Prostate gland (tissue), 2 donors: Measurements from ENCODE around the gene NECTIN1. TPM values are rescaled to one million over a fixed set of nuclear protein-coding genes. Genes with fewer than 3 reads are reported as not detected.
A peak's percentile ranks its signal among the peaks of the same experiment; 100 is the strongest.

Experiments
- DNase-seq: peaks from one replicate; pipeline ENCODE4 v3.0.0-alpha.2; 2019; ENCODE audit warnings: low spot score
- H3K27ac ChIP-seq, 2 donors: fragments of 200-600 bp; sonication (generic); 2 replicates each; pipeline ENCODE4 v1.5.1; 2017 to 2019
- H3K27me3 ChIP-seq: fragments of 200-600 bp; sonication (generic); replicated peaks from 2 replicates; pipeline ENCODE4 v1.5.1; 2019; ENCODE audit not compliant: insufficient read depth
- H3K36me3 ChIP-seq, 2 donors: fragments of 200-600 bp; sonication (generic); 1 replicate in 1 of 2; 2 replicates in 1 of 2; pipeline versions ENCODE4 v1.5.1 to v1.8.1; 2017 to 2019
- H3K4me1 ChIP-seq: fragments of 200-600 bp; sonication (generic); replicated peaks from 2 replicates; pipeline ENCODE4 v1.5.1; 2019
- H3K4me3 ChIP-seq, 2 donors: fragments of 200-600 bp; sonication (generic); 2 replicates each; pipeline ENCODE4 v1.5.1; 2017 to 2019
- H3K9me3 ChIP-seq: fragments of 200-600 bp; sonication (generic); 2 replicates; pipeline ENCODE4 v1.5.1; 2017
- POLR2A ChIP-seq: fragments of 450-650 bp; IDR thresholded peaks from one replicate; pipeline ENCODE4 v1.6.1; 2016; ENCODE audit warnings: antibody characterized with exemption, mild to moderate bottlenecking
- POLR2AphosphoS5 ChIP-seq: sonication (generic); formaldehyde crosslinking; IDR thresholded peaks from one replicate; pipeline ENCODE4 v1.6.1; 2017; ENCODE audit warnings: antibody characterized with exemption
- WGBS: methylation state at CpG from one replicate; pipeline ENCODE4 v1.1.5; 2018; 5-methylcytosine and 5-hydroxymethylcytosine counted together
- intact Hi-C: fragments of 100-400 bp; cut with DNase I; formaldehyde crosslinking; loops from one replicate; pipeline ENCODE4 v1.14.2; 2022
- total RNA-seq, 2 donors: library from RNA; depleted of rRNA; stranded (reverse); fragments of >200 nt; gene quantifications; one replicate each; pipeline ENCODE4 v1.1.0, GENCODE V29; 2016
- TF ChIP-seq, protein P1 (sequence below), 4 experiments: fragments of 200-600 bp in 2 of 4; fragments of 450-650 bp in 2 of 4; sonication (generic) in 2 of 4; IDR thresholded peaks; 1 replicate in 3 of 4; 2 replicates in 1 of 4; pipeline ENCODE4 v1.5.1; 2016 to 2019; ENCODE audit warnings: antibody characterized with exemption in 4 of 4, mild to moderate bottlenecking in 2 of 4, moderate library complexity in 2 of 4

NECTIN1 gene
- total RNA-seq, 2 donors from 2014 or later = 18.7 to 28.2 TPM

DNA sequence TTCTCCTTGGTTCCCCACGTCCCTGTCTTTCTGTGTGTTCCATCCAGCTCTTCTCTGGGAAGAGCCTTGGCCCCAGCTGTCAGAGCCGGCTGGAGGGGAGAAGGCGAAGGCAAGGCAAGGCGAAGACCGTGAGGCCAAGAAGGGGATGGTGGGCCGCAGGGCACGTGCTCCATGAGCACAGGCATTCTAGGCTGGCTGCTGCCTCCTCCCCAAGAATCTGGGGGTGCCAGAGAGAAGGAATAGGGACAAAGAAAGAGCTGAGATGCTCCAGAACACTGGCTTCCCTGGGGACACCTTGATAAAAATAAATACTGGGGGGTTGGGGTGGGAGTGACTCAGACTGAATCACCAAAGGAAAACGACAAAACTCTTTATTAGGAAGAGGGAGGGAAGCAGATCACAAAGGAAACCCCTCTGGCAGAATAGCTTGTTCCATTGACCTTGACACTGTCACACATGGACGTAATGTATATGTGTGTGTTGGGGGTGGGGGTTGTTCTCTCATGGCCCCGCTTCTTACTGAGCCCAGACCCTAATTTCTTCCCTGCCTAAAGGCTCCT lies 52.5 kb downstream of the NECTIN1 start:
- Histone ChIP-seq H3K27me3 (no peaks in the 10 kb centered on the region), H3K4me3 (no peak overlapping the region), H3K27ac (no peak overlapping the region), H3K36me3 (no peaks in the 10 kb centered on the region), H3K9me3 (no peaks in the 10 kb centered on the region), H3K4me1 (peaks cover 12% of the 10 kb centered on the region)
- 84% methylated on average over 10 of the region's 10 CpGs for WGBS
- intact Hi-C loops = no loop called here
- DNase-seq = no peak
- no peak for TF ChIP-seq POLR2AphosphoS5
- TF ChIP-seq POLR2A = no peak
- TF ChIP-seq, protein P1, sequence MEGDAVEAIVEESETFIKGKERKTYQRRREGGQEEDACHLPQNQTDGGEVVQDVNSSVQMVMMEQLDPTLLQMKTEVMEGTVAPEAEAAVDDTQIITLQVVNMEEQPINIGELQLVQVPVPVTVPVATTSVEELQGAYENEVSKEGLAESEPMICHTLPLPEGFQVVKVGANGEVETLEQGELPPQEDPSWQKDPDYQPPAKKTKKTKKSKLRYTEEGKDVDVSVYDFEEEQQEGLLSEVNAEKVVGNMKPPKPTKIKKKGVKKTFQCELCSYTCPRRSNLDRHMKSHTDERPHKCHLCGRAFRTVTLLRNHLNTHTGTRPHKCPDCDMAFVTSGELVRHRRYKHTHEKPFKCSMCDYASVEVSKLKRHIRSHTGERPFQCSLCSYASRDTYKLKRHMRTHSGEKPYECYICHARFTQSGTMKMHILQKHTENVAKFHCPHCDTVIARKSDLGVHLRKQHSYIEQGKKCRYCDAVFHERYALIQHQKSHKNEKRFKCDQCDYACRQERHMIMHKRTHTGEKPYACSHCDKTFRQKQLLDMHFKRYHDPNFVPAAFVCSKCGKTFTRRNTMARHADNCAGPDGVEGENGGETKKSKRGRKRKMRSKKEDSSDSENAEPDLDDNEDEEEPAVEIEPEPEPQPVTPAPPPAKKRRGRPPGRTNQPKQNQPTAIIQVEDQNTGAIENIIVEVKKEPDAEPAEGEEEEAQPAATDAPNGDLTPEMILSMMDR (IDR thresholded peaks at IDR 0.05) = no peak

DNA sequence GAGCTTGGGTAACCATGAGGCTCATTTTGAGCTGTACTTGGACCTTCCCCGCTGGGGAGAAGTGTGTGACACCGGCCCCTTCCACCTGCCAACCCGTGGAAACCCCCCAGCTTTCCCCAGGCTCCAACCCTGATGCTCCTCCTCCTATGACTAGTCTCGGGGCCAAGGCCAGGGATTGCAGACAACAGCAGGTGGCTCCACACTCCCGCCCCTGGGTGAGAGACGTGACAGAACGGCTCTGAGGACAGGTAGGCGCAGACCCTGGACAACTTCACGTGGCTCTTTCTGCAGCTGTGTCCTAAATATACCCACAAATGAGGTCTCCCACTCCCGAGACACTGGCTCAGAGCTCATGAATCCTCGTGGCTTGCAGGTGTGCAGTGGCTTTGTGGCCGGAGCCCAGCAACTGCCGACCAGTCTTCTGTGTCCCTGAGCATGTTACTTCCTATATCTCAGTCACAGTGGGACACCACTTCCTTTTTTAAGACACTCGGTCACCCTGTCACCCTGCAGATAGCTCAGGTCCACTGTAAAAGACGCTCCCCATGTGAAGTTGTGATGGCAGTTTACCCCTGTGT lies 55.2 kb downstream of the NECTIN1 start:
- peak; percentile 12 for TF ChIP-seq POLR2AphosphoS5
- TF ChIP-seq, protein P1 (IDR thresholded peaks at IDR 0.05) = peak in 3 of 4 experiments; percentile 7 to 45 (median 25)
- no peak for TF ChIP-seq POLR2A
- 69% methylated on average over 15 of the region's 15 CpGs for WGBS
- Histone ChIP-seq H3K4me1 (no peaks in the 10 kb centered on the region), H3K36me3 (no peaks in the 10 kb centered on the region), H3K9me3 (no peaks in the 10 kb centered on the region), H3K4me3 (no peak overlapping the region), H3K27me3 (no peaks in the 10 kb centered on the region), H3K27ac (no peak overlapping the region)
- DNase-seq = no peak
- intact Hi-C loops = no loop called here

- H3K27me3 ChIP-seq = no peaks in the 10 kb centered on the region
- 83% methylated on average over 13 of the region's 13 CpGs for WGBS
- H3K9me3 ChIP-seq = no peaks in the 10 kb centered on the region
- intact Hi-C loops = no loop called here
- H3K4me3 ChIP-seq = no peak overlapping the region
- H3K36me3 ChIP-seq = no peaks in the 10 kb centered on the region
- no peak for DNase-seq
- H3K4me1 ChIP-seq = no peaks in the 10 kb centered on the region
- TF ChIP-seq POLR2A (no peak), POLR2AphosphoS5 (no peak)
- TF ChIP-seq, protein P1 (IDR thresholded peaks at IDR 0.05) = no peak
- no peak overlapping the region for H3K27ac ChIP-seq
Observed at GRCh38 chr11:119673052-119673758, 55.8 kb downstream of the NECTIN1 start.

DNA sequence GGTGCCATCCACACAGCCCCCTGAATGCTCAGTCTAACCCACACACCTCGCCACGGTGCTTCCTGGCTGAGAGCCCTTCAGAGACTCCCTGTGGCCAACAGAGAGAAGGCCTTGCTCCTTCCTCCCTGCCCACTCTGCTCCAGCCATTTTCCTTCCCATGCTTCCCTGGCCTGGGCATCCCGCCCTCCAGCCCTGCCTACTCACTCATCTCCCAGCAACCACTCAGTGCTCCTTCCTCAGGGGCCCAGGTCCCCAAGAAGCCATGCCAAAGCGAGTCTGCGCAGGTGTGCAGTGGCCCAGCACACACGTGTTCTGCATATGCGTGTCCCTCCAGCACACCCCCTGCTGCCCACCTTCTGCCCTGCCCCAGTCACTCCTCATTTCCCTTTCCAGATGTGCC lies 56.4 kb downstream of the NECTIN1 start:
- WGBS = 86% methylated on average over 7 of the region's 7 CpGs
- no peak overlapping the region for H3K27ac ChIP-seq
- intact Hi-C loops = no loop called here
- no peaks in the 10 kb centered on the region for H3K9me3 ChIP-seq
- no peaks in the 10 kb centered on the region for H3K4me1 ChIP-seq
- H3K4me3 ChIP-seq = no peak overlapping the region
- H3K36me3 ChIP-seq = no peaks in the 10 kb centered on the region
- TF ChIP-seq POLR2AphosphoS5 = no peak
- TF ChIP-seq, protein P1 (IDR thresholded peaks at IDR 0.05) = no peak
- no peaks in the 10 kb centered on the region for H3K27me3 ChIP-seq
- no peak for DNase-seq
